GM12892 (cell line): ENCODE measurements around the gene COX17.

Experiments used
- DNase-seq: peaks from one replicate; pipeline ENCODE4 v3.0.0; 2011; ENCODE audit not compliant: insufficient read length
- FAIRE-seq: peaks from 2 replicates; lab custom pipeline; 2011; peaks lifted over from hg19 to GRCh38; lab: Jason Lieb, UNC
- POLR2A ChIP-seq: IDR thresholded peaks from 2 replicates; pipeline ENCODE4 v1.6.1; 2011; ENCODE audit warnings: low read depth, low read length, control low read depth
- POLR2AphosphoS5 ChIP-seq: IDR thresholded peaks from 2 replicates; pipeline ENCODE4 v1.6.1; 2011; ENCODE audit warnings: low read depth, low read length, control low read depth
- TAF1 ChIP-seq: IDR thresholded peaks from 2 replicates; pipeline ENCODE4 v1.6.1; 2011; ENCODE audit warnings: low read depth, mild to moderate bottlenecking, control low read depth, low read length, borderline replicate concordance

The COX17 gene

DNA sequence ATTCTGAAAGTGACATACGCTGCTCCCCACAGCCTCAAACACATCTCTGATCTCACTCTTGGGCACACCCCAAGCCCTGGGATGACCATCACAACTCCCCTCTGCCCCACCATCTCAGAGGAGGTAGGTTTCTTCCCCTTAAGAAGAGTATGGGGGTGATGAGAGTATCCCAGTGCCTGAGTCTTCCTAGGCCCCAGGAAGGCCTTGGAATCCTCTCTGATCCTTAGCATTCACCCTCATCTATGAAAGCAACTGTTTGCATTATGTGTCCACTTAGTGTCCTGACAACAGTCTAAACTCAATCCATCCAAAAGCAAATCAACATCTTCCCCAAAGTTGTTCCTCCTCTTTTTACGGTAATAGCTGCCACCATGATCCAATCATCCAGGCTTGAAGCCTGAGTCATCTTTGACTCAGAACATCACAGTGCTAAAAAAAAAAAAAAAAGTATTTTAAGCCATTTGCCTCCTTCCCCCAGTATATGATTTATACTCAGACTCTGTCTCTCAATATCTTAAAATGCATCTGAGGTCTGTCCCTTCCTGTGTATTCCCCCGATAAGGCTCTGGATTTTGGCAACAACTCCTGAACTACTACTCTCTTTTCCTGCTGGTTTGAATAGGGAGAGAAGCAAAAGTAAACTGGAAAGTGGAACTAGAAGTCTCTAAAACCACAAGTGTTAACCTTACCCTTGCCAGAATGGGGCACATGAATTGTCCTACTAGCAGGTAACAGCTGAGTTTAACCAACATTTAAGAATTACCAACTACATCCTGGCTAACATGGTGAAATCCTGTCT, 39.3 kb downstream of the COX17 start:
- no peak; the same call in 1 of the 2 replicates for TF ChIP-seq POLR2AphosphoS5
- no peak for TF ChIP-seq TAF1
- TF ChIP-seq POLR2A, result 0 out of 2 replicates have a peak, but pooled peaks have one; percentile 21
- DNase-seq, result no peak
- peak; percentile 82 for FAIRE-seq

- no peak for TF ChIP-seq POLR2AphosphoS5
- TF ChIP-seq TAF1, result no peak
- TF ChIP-seq POLR2A, result no peak
- DNase-seq (no peak), FAIRE-seq (peak; percentile 60)
Measured at GRCh38 chr3:119636891-119637611, 40.2 kb downstream of the COX17 start.

GRCh38 chr3:119636249-119636648, 41.0 kb downstream of the COX17 start:
- FAIRE-seq (no peak), DNase-seq (no peak)
- TF ChIP-seq TAF1 (no peak), POLR2A (no peak), POLR2AphosphoS5 (no peak)

GRCh38 chr3:119635719-119636118, 41.5 kb downstream of the COX17 start:
- DNase-seq (no peak), FAIRE-seq (peak; percentile 66)

GRCh38 chr3:119632829-119633228, 44.4 kb downstream of the COX17 start:
- no peak for TF ChIP-seq TAF1
- no peak for TF ChIP-seq POLR2A
- no peak for TF ChIP-seq POLR2AphosphoS5
- DNase-seq, result no peak
- no peak for FAIRE-seq

More at GRCh38 chr3:119635719-119636118, 41.5 kb downstream of the COX17 start:
- TF ChIP-seq POLR2AphosphoS5 (no peak), TAF1 (no peak), POLR2A (no peak)

DNA sequence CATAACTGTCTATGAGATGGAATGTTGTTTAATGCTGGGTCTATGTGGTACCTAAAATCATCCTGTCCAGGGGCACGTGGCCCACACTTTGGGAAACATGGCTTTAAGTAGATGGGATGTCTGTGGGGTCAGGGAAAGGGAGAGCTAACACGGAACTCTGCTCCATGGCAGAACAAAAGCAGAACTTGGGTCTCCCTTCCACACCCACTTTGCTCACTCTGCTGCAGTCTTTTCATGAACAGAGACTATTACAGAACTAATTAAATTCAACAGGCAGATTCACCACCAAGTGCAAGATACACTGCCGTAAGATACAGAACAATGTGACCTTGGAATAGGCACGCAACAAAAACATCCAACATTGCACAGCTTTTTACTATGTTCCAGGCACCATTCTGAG, 45.0 kb downstream of the COX17 start:
- FAIRE-seq, result no peak
- no peak for DNase-seq

DNA sequence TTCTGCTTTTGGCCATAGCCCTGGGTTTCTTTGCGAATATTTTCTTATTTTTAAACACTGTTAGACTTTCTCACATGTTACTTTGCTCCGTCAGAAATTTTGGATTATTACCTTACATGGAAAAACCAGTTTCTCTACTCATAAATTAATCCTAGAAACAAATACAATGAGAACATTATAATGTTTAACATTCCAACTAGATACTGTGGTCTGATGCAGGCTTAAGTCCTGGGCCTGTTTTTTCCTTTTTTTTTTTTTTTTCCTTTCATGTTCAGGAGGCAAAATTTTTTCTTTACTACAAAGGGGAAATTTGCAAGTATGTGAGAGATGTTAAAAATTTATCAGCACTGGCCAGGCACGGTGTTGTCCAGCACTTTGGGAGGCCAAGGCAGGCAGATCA, 45.7 kb downstream of the COX17 start:
- DNase-seq, result no peak
- TF ChIP-seq POLR2A (no peak), TAF1 (no peak), POLR2AphosphoS5 (no peak)
- no peak for FAIRE-seq

More for the DNA sequence above, 45.0 kb downstream of the COX17 start:
- TF ChIP-seq POLR2A (no peak), TAF1 (no peak), POLR2AphosphoS5 (no peak)

DNA sequence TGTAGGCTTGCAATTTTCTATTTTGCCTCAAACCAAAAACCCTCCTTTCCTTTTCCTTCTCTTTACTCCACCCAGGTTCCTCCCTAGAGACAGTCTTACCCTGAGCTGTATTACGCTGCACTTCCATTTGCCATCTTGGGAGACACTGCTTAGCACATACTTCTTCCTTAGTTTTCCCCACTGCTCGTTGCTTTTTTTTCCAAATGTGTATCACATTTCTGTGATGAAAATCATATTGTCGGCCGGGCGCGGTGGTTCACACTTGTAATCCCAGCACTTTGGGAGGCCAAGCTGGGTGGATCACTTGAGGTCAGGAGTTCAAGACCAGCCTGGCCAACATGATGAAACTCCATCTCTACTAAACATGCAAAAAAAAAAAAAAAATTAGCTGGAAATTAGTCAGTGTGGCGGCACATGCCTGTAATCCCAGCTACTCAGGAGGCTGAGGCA, 46.3 kb downstream of the COX17 start:
- DNase-seq, result no peak
- FAIRE-seq, result no peak

GRCh38 chr3:119630128-119630879, 46.9 kb downstream of the COX17 start:
- DNase-seq, result no peak
- peak; percentile 77 for FAIRE-seq
- no peak for TF ChIP-seq TAF1
- no peak for TF ChIP-seq POLR2AphosphoS5
- no peak for TF ChIP-seq POLR2A

More for the DNA sequence above, 46.3 kb downstream of the COX17 start:
- TF ChIP-seq TAF1, result no peak
- TF ChIP-seq POLR2A, result no peak
- no peak for TF ChIP-seq POLR2AphosphoS5

DNA sequence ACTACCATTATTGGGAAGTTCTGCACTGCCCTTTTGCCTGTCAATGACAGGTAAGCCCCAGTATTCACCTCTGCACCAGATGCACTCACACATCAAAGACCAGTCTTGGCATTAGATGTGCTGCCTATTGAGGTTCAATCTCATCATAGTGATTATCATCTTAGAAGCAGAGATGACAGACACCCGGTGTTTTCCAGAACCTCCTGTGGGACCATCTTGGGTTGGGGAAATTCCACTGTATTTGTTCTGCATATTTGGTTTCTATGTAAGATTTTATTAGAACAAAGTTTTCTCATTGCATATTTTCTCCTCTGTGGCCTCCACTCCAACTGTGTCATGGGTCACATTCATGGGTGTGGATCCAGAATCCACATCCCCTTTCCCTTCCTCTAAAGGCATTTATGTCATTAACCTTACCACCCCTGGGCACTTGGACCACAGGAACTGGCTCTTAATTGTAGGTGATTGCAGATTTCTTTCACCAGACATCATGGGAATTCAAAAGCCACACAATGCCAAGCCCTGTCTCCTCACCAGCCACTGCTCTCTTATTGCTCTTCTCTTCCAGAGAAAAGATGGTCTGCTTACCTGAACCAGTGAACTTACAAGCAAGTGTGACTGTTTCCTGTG, 48.3 kb downstream of the COX17 start:
- TF ChIP-seq TAF1 (no peak; the same call in 1 of the 2 replicates), POLR2AphosphoS5 (no peak), POLR2A (no peak)
- peak; percentile 72 for FAIRE-seq
- DNase-seq, result no peak
